Measurements from ENCODE around the gene STXBP5.

DNA sequence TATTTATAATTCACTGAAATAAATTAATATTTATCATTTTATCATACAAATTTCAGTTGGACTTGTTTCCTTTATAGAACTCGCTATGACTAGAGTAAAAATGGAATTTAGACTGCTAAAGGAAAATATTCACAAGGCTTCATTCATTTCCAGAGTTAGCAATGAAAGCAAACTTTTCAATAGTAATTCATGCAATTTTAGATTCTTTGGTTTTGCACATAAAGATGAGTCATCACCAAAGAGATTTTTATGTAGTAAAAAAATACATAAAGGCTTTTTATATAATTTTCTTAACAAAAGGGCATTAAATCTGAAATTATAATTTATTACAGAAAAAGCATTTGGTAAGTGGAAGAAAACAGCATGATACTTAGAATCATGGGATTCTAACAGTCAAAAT, 37.2 kb upstream of the STXBP5 start:
- no peak for TF ChIP-seq POLR2A (IDR thresholded peaks at IDR 0.05; ENCODE audit: low read length)
- TF ChIP-seq GATA1 (IDR thresholded peaks at IDR 0.05; ENCODE audit: low read depth, low read length): no peak
